ENCODE results near the gene PPP1CB.

Gene PPP1CB

GRCh38 chr2:28833740-28834470, 82.3 kb downstream of the PPP1CB start:
- intact Hi-C loops (cut with DNase I; ENCODE audit: low total_unique reads): no loop called here
- Histone ChIP-seq H3K27me3 (no peaks in the 10 kb centered on the region), H3K9me3 (no peaks in the 10 kb centered on the region), H3K27ac (no peak overlapping the region), H3K36me3 (no peaks in the 10 kb centered on the region), H3K4me1 (no peaks in the 10 kb centered on the region), H3K4me3 (no peak overlapping the region)
- no peak for TF ChIP-seq CTCF (IDR thresholded peaks at IDR 0.05)
- DNase-seq: no peak

GRCh38 chr2:28835781-28836180, 84.2 kb downstream of the PPP1CB start:
- no peak for DNase-seq
- H3K27ac ChIP-seq: no peak overlapping the region
- H3K36me3 ChIP-seq: no peaks in the 10 kb centered on the region
- no peaks in the 10 kb centered on the region for H3K27me3 ChIP-seq
- H3K4me1 ChIP-seq: no peaks in the 10 kb centered on the region
- TF ChIP-seq CTCF (IDR thresholded peaks at IDR 0.05): no peak
- H3K9me3 ChIP-seq: no peaks in the 10 kb centered on the region
- no peak overlapping the region for H3K4me3 ChIP-seq
- intact Hi-C loops (cut with DNase I; ENCODE audit: low total_unique reads): no loop called here

- no peaks in the 10 kb centered on the region for H3K36me3 ChIP-seq
- H3K27ac ChIP-seq: no peak overlapping the region
- intact Hi-C loops (cut with DNase I; ENCODE audit: low total_unique reads): no loop called here
- no peaks in the 10 kb centered on the region for H3K27me3 ChIP-seq
- no peak for TF ChIP-seq CTCF (IDR thresholded peaks at IDR 0.05)
- no peak overlapping the region for H3K4me3 ChIP-seq
- no peak for DNase-seq
- no peaks in the 10 kb centered on the region for H3K4me1 ChIP-seq
- H3K9me3 ChIP-seq: no peaks in the 10 kb centered on the region
Observed at GRCh38 chr2:28838971-28839370, 87.3 kb downstream of the PPP1CB start.

- peaks cover 0 to 8% (median 5%) of the 10 kb centered on the region in 3 donors for H3K36me3 ChIP-seq
- DNase-seq: no peak
- no peak overlapping the region for H3K4me3 ChIP-seq
- H3K4me1 ChIP-seq: no peaks in the 10 kb centered on the region
- TF ChIP-seq CTCF (IDR thresholded peaks at IDR 0.05): no peak
- H3K9me3 ChIP-seq: no peaks in the 10 kb centered on the region
- H3K27me3 ChIP-seq: no peaks in the 10 kb centered on the region
- intact Hi-C loops (cut with DNase I; ENCODE audit: low total_unique reads): no loop called here
- H3K27ac ChIP-seq: no peak overlapping the region
Observed at GRCh38 chr2:28842042-28842441, 90.4 kb downstream of the PPP1CB start.
